Neural progenitor cell (in vitro differentiated cells): ENCODE measurements around the gene KCND1. TPM values are rescaled to one million over a fixed set of nuclear protein-coding genes. Genes with fewer than 3 reads are reported as not detected.

ENCODE experiments used
- DNase-seq: peaks from one replicate; pipeline ENCODE4 v3.0.0-alpha.2; 2016; ENCODE audit warnings: low spot score
- H2AFZ ChIP-seq: fragments of 200-600 bp; sonication (generic); replicated peaks from 2 replicates; pipeline ENCODE4 v1.6.1; 2016; ENCODE audit warnings: antibody characterized with exemption
- H3F3A ChIP-seq: fragments of 200-600 bp; sonication (generic); 2 replicates; pipeline ENCODE4 v1.6.1; 2016; ENCODE audit warnings: antibody characterized with exemption, low read depth
- H3K27ac ChIP-seq: fragments of 200-600 bp; sonication (generic); 2 replicates; pipeline ENCODE4 v1.5.1; 2016; ENCODE audit warnings: mild to moderate bottlenecking
- H3K27me3 ChIP-seq: fragments of 200-600 bp; sonication (generic); 2 replicates; pipeline ENCODE4 v1.6.1; 2016; ENCODE audit warnings: mild to moderate bottlenecking, moderate library complexity
- H3K36me3 ChIP-seq: fragments of 200-600 bp; sonication (generic); 2 replicates; pipeline ENCODE4 v1.5.1; 2016
- H3K4me1 ChIP-seq: fragments of 200-600 bp; sonication (generic); 2 replicates; pipeline ENCODE4 v1.6.1; 2016; ENCODE audit warnings: mixed run types
- H3K4me2 ChIP-seq: fragments of 200-600 bp; sonication (generic); 2 replicates; pipeline ENCODE4 v1.6.1; 2016
- H3K4me3 ChIP-seq: fragments of 200-600 bp; sonication (generic); 2 replicates; pipeline ENCODE4 v1.5.1; 2016
- H3K79me2 ChIP-seq: fragments of 200-600 bp; sonication (generic); 2 replicates; pipeline ENCODE4 v1.6.1; 2016; ENCODE audit warnings: low read depth
- H3K9ac ChIP-seq: fragments of 200-600 bp; sonication (generic); 2 replicates; pipeline ENCODE4 v1.6.1; 2016
- H3K9me3 ChIP-seq: fragments of 200-600 bp; sonication (generic); 2 replicates; pipeline ENCODE4 v1.5.1; 2016; ENCODE audit warnings: low read depth
- H4K20me1 ChIP-seq: fragments of 200-600 bp; sonication (generic); 2 replicates; pipeline ENCODE4 v1.6.1; 2016; ENCODE audit warnings: low read depth
- H3K27ac Mint-ChIP-seq: 3 replicates; pipeline ENCODE4 v1.8.0; 2021; ENCODE audit warnings: mixed read lengths
- H3K27me3 Mint-ChIP-seq: 2 replicates; pipeline ENCODE4 v1.8.0; 2022; ENCODE audit warnings: low read depth, mild to moderate bottlenecking, inconsistent platforms, moderate library complexity, mixed read lengths; ENCODE audit not compliant: insufficient read depth
- H3K36me3 Mint-ChIP-seq: 3 replicates; pipeline ENCODE4 v1.8.0; 2021; ENCODE audit warnings: mixed read lengths
- H3K4me1 Mint-ChIP-seq: 3 replicates; pipeline ENCODE4 v1.8.0; 2021; ENCODE audit warnings: mixed read lengths
- H3K4me3 Mint-ChIP-seq: 3 replicates; pipeline ENCODE4 v1.8.0; 2021; ENCODE audit warnings: mild to moderate bottlenecking, moderate library complexity, mixed read lengths
- H3K9me3 Mint-ChIP-seq: 3 replicates; pipeline ENCODE4 v1.8.0; 2020; ENCODE audit warnings: mixed read lengths
- EZH2 ChIP-seq: fragments of 200-600 bp; sonication (generic); IDR thresholded peaks from 2 replicates; pipeline ENCODE4 v1.6.1; 2017; ENCODE audit warnings: antibody characterized with exemption, mild to moderate bottlenecking, moderate library complexity
- EZH2phosphoT487 ChIP-seq: fragments of 200-600 bp; sonication (generic); IDR thresholded peaks from 2 replicates; pipeline ENCODE4 v1.6.1; 2017; ENCODE audit warnings: antibody characterized with exemption
- total RNA-seq: library from RNA; depleted of rRNA; stranded (reverse); fragments of >200 nt; gene quantifications from 2 replicates; pipeline ENCODE4 v1.2.3, GENCODE V29; 2015; ENCODE audit warnings: low replicate concordance
- TF ChIP-seq, protein P1 (sequence below): fragments of 200-600 bp; sonication (generic); IDR thresholded peaks from 2 replicates; pipeline ENCODE4 v1.5.1; 2017; ENCODE audit warnings: antibody characterized with exemption, mild to moderate bottlenecking

KCND1 gene
- total RNA-seq, 1 donor from 2014 or later = 0.39 TPM

DNA sequence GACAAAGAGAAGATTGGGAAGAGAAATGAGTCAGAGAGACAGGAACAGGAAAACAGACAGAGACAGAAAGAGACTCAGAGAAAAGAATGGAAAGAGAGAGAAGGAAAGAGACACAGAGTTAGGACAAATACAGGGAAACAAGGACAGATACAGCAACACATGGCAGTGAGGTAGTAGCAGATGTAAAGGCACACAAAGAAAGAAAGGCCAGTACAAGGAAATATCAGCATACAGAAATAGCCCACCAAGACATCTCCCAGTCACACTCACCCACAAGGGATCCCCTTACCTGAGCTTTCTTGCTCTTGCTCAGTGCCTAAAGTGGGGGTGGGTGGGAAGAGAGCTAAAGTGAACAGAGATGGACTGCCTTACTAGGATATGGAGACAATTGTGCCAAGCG, 26.2 kb upstream of the KCND1 start:
- Histone ChIP-seq H3K4me3 (no peak overlapping the region), H2AFZ (no peak overlapping the region), H3K9me3 (no peaks in the 10 kb centered on the region), H3F3A (no peaks in the 10 kb centered on the region), H3K4me1 (no peaks in the 10 kb centered on the region), H3K4me2 (no peak overlapping the region), H3K79me2 (peaks cover 16% of the 10 kb centered on the region), H3K27me3 (no peaks in the 10 kb centered on the region), H3K9ac (no peak overlapping the region), H3K36me3 (no peaks in the 10 kb centered on the region), H3K27ac (no peak overlapping the region), H4K20me1 (peaks cover 8% of the 10 kb centered on the region)
- Mint-ChIP-seq H3K4me1 (peaks cover 11% of the 10 kb centered on the region), H3K27me3 (peaks cover 6% of the 10 kb centered on the region), H3K9me3 (peaks cover 3% of the 10 kb centered on the region), H3K4me3 (no peak overlapping the region), H3K27ac (no peak overlapping the region), H3K36me3 (peaks cover 1% of the 10 kb centered on the region)
- TF ChIP-seq EZH2phosphoT487 (no peak), EZH2 (no peak)
- TF ChIP-seq, protein P1, sequence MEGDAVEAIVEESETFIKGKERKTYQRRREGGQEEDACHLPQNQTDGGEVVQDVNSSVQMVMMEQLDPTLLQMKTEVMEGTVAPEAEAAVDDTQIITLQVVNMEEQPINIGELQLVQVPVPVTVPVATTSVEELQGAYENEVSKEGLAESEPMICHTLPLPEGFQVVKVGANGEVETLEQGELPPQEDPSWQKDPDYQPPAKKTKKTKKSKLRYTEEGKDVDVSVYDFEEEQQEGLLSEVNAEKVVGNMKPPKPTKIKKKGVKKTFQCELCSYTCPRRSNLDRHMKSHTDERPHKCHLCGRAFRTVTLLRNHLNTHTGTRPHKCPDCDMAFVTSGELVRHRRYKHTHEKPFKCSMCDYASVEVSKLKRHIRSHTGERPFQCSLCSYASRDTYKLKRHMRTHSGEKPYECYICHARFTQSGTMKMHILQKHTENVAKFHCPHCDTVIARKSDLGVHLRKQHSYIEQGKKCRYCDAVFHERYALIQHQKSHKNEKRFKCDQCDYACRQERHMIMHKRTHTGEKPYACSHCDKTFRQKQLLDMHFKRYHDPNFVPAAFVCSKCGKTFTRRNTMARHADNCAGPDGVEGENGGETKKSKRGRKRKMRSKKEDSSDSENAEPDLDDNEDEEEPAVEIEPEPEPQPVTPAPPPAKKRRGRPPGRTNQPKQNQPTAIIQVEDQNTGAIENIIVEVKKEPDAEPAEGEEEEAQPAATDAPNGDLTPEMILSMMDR = no peak
- DNase-seq = no peak

DNA sequence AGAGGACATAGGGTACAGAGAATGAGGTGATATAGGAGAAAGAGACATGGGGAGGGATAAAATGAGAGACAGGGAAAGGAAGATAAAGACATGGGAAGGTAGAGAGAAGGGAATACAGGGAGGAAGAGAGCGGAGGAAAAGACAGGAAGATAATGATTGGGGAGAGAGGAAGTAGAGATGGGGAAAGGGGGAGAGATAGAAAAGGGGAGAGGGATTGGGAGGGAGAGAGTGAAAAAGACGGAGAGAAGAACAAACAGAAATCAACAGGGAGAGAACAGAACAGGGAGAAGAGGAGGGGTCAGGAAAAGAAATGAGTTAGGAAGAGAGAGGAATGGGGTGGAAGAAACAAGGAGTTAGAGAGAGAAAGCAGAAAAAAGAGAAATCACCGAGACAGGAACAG, 25.8 kb upstream of the KCND1 start:
- H3K9me3 Mint-ChIP-seq = peaks cover 3% of the 10 kb centered on the region
- Histone ChIP-seq H3K79me2 (peaks cover 16% of the 10 kb centered on the region), H3K36me3 (no peaks in the 10 kb centered on the region), H3K4me2 (no peak overlapping the region), H4K20me1 (peaks cover 8% of the 10 kb centered on the region), H3K9ac (no peak overlapping the region), H3F3A (no peaks in the 10 kb centered on the region), H3K4me1 (no peaks in the 10 kb centered on the region), H3K4me3 (no peak overlapping the region), H3K27ac (no peak overlapping the region), H3K9me3 (no peaks in the 10 kb centered on the region), H3K27me3 (no peaks in the 10 kb centered on the region), H2AFZ (no peak overlapping the region)
- peaks cover 11% of the 10 kb centered on the region for H3K4me1 Mint-ChIP-seq
- TF ChIP-seq, protein P1 = no peak
- TF ChIP-seq EZH2phosphoT487 (no peak), EZH2 (no peak)
- no peak overlapping the region for H3K4me3 Mint-ChIP-seq
- peaks cover 4% of the 10 kb centered on the region for H3K36me3 Mint-ChIP-seq
- H3K27ac Mint-ChIP-seq = no peak overlapping the region
- DNase-seq = no peak
- peaks cover 6% of the 10 kb centered on the region for H3K27me3 Mint-ChIP-seq

DNA sequence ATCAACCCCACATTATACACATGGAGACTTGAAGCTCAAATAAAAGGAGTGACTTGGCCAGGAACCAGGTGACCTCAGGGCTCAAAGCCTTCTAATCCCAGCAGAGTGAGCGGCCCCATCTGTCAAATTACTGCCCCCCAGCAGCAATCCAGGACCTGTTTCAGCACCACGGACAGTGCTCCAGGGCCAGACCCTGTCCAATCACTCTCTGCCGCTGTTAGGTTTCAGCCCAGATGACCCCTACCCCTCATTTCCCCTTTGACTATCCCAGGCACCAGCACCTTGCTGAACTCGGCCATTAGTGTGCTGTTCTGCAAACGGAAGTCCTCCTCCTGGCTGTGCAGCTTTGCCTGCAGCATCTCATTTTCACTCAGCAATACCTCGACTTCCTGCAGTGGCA, 25.3 kb upstream of the KCND1 start:
- H3K4me3 ChIP-seq = no peak overlapping the region
- Mint-ChIP-seq H3K27me3 (peaks cover 6% of the 10 kb centered on the region), H3K36me3 (peaks cover 5% of the 10 kb centered on the region), H3K9me3 (peaks cover 3% of the 10 kb centered on the region), H3K4me3 (no peak overlapping the region), H3K27ac (no peak overlapping the region), H3K4me1 (peaks cover 11% of the 10 kb centered on the region)
- peaks cover 15% of the 10 kb centered on the region for H3K79me2 ChIP-seq
- no peaks in the 10 kb centered on the region for H3K27me3 ChIP-seq
- no peaks in the 10 kb centered on the region for H3F3A ChIP-seq
- H4K20me1 ChIP-seq = peaks cover 8% of the 10 kb centered on the region
- H3K9ac ChIP-seq = no peak overlapping the region
- H3K4me1 ChIP-seq = no peaks in the 10 kb centered on the region
- no peak for TF ChIP-seq EZH2phosphoT487
- TF ChIP-seq, protein P1 = no peak
- no peak for TF ChIP-seq EZH2
- H2AFZ ChIP-seq = no peak overlapping the region
- H3K4me2 ChIP-seq = no peak overlapping the region
- no peaks in the 10 kb centered on the region for H3K36me3 ChIP-seq
- no peaks in the 10 kb centered on the region for H3K9me3 ChIP-seq
- no peak overlapping the region for H3K27ac ChIP-seq
- DNase-seq = peak; percentile 51
